Lower leg skin (tissue), 3 donors: ENCODE results near the gene FLNC.

Experiments
- POLR2A ChIP-seq, 2 donors: fragments of 450-650 bp; IDR thresholded peaks; one replicate each; pipeline ENCODE4 v1.6.1; 2016 to 2017; ENCODE audit warnings: antibody characterized with exemption in 2 of 2, mild to moderate bottlenecking in 1 of 2, moderate library complexity in 1 of 2
- TF ChIP-seq, protein P1 (sequence below), 3 donors: fragments of 450-650 bp; IDR thresholded peaks; one replicate each; pipeline ENCODE4 v1.5.1; 2016; ENCODE audit warnings: antibody characterized with exemption in 3 of 3, mild to moderate bottlenecking in 3 of 3, moderate library complexity in 2 of 3

- TF ChIP-seq, protein P1, sequence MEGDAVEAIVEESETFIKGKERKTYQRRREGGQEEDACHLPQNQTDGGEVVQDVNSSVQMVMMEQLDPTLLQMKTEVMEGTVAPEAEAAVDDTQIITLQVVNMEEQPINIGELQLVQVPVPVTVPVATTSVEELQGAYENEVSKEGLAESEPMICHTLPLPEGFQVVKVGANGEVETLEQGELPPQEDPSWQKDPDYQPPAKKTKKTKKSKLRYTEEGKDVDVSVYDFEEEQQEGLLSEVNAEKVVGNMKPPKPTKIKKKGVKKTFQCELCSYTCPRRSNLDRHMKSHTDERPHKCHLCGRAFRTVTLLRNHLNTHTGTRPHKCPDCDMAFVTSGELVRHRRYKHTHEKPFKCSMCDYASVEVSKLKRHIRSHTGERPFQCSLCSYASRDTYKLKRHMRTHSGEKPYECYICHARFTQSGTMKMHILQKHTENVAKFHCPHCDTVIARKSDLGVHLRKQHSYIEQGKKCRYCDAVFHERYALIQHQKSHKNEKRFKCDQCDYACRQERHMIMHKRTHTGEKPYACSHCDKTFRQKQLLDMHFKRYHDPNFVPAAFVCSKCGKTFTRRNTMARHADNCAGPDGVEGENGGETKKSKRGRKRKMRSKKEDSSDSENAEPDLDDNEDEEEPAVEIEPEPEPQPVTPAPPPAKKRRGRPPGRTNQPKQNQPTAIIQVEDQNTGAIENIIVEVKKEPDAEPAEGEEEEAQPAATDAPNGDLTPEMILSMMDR (IDR thresholded peaks at IDR 0.05), result no peak
- no peak for TF ChIP-seq POLR2A (IDR thresholded peaks at IDR 0.05)
These were observed 7.3 kb downstream of the FLNC start for GRCh38 chr7:128837521-128837921.
